Activated CD4-positive, alpha-beta T cell treated with anti-CD3 and anti-CD28 coated beads, Interleukin-2, Interleukin-6, amounts not matched to agents 100 ng/mL and 50 ng/mL, durations not matched to agents 16 hours and 8 hours (primary cell): Measurements from ENCODE around the gene MYL11.
A peak's percentile ranks its signal among the peaks of the same experiment; 100 is the strongest.
"Not testable (repeated sequence)": the region's sequence is repeated elsewhere in the genome, so short reads cannot be mapped to it uniquely, and the experiment has no call there.

Experiments used
- DNase-seq: peaks from one replicate; pipeline ENCODE4 v3.0.0-alpha.2; 2020

Gene MYL11

DNA sequence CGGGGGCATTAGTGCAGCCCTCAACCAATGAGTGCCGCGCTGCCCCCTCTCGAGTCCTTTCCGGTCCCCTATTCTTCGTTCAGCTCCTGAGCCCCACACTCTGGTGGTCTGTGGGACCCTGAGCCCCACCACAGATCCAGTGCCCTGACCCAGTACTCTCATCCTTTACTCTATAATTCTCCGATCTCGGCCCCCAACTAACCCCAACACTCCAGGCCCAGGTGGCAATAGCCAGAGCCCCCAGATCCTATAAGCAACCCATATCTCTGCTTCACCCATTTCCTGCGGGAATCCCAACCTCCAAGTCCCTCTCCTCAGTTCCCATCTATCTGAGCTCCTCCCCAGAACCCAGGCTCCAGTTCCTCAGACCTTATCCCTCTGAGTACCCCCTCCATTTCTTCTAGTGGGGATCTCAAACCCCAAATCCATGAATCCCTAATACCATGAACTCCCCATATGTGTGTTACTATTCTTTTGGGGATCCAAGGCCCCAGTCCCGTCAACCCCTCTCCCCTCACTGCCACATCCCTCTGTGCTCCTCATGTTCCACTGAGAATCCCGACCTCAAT lies 3.3 kb upstream of the MYL11 start:
- DNase-seq, result no peak

DNA sequence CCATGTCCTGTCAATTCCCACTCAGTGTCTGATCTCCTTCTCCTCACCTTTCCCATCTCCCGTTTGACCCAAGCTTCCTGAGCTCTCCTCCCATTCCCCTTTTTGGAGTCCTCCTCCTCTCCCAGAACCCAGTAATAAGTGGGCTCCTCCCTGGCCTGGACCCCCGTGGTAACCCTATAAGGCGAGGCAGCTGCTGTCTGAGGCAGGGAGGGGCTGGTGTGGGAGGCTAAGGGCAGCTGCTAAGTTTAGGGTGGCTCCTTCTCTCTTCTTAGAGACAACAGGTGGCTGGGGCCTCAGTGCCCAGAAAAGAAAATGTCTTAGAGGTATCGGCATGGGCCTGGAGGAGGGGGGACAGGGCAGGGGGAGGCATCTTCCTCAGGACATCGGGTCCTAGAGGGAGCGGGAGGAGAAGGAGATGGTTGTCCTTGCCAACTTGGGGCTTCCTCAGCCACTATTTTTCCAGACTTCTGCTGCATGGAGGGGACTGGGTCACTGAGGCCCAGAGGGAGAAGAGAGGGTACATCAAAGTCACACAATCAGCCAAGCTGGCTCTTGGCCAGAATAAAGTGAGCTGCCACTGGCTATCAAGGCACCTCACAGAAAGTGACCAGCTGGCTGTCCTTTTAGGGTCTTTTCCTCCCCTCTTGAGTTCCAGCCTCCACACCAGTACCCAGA lies 2.4 kb upstream of the MYL11 start:
- no peak for DNase-seq

DNA sequence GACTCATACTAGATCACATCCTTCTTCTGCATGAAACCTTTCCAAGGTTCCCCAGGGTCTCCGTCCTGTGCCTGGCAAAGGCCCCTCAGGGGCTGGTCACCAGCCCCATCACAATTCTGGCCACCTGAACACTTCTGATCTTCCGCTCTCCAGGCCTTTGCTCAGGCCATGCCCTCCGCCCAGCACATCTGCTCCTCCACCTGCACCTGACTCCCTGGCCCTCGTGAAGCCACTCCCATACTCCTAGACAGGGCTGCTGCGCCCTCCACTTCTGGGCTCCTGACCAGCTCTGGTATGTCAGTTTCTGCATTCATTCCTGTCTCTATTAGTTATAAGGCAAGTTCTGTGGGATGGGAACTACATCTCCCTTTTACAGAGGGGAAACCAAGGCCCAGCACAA lies 1.9 kb upstream of the MYL11 start:
- no peak for DNase-seq

DNA sequence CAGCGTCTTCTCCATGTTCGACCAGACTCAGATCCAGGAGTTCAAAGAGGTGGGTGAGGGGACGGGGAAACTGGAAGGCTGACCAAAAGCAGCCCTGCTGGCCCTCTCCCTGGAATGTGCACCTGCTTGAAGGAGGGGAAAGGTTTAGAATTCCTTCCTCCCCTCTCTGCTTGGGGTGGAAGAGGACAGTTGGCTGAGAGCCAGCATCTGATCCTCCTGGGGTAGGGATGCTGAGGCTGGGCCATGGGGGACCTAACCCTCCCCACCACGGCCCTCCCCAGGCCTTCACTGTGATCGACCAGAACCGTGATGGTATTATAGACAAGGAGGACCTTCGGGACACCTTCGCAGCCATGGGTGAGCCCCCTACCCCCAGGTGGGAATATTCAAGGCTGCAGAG lies 1.3 kb downstream of the MYL11 start:
- no peak for DNase-seq

DNA sequence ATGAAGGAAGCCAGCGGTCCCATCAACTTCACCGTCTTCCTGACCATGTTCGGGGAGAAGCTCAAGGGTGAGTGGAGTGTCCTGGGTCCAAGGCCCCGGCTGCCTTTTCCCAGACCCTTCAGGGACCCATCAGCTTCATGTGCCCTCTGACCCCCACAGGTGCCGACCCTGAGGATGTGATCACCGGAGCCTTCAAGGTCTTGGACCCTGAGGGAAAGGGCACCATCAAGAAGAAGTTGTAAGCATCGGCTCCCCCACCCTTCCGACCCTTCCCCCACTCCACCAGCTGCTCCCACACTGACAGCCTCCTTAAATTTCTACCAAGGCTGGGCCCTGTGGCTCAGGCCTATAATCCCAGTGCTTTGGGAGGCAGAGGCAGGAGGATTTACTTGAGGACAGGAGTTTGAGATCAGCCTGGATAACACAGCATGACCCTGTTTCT lies 1.9 kb downstream of the MYL11 start:
- DNase-seq, result no peak

DNA sequence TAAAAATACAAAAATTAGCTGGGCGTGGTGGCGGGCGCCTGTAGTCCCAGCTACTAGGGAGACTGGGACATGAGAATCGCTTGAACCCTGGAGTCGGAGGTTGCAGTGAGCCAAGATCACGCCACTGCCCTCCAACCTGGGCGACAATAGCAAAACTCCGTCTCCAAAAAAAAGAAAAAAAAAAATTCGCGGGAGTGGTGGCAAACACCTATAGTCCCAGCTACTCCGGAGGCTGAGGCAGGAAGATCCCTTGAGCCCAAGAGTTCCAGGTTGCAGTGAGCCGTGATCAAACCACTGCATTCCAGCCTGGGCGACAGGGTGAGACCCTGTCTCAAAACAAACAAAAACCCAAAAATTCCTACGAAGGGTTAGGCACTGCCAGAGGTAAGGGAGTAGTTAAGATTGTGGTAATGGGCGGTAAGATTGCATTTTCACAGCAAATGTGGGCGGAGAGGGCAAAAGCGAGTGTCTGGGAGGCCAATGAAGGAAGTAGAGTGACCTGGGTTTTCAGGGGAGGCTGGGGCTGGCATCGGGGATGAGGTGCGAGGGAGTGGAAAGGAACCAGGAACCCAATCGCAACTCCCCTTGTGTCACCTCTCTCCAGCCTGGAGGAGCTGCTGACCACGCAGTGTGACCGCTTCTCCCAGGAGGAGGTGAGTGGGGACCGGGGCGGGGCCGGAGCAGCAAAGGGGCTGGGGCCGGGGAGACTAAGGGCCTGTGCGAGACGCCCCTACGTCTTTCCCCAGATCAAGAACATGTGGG lies 2.6 kb downstream of the MYL11 start:
- DNase-seq, result no peak

DNA sequence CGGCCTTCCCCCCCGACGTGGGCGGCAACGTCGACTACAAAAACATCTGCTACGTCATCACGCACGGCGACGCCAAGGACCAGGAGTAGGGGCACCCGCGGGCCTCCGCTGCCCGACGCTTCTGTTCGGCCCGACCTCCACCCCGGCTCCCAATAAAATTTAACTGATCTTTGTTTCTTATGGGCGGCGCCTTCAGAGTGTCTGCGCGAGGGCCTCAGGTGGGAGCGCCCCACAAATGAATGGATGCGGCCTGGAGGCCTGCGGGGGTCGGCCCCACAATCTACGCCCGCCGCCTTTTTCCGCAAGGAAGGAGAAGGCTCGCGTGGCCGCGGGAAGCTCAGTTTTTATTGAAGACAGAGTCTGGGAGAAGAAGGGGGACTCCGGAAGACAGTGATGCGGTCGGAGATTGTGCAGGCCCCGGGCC lies 3.2 kb downstream of the MYL11 start:
- DNase-seq, result peak; percentile 92

DNA sequence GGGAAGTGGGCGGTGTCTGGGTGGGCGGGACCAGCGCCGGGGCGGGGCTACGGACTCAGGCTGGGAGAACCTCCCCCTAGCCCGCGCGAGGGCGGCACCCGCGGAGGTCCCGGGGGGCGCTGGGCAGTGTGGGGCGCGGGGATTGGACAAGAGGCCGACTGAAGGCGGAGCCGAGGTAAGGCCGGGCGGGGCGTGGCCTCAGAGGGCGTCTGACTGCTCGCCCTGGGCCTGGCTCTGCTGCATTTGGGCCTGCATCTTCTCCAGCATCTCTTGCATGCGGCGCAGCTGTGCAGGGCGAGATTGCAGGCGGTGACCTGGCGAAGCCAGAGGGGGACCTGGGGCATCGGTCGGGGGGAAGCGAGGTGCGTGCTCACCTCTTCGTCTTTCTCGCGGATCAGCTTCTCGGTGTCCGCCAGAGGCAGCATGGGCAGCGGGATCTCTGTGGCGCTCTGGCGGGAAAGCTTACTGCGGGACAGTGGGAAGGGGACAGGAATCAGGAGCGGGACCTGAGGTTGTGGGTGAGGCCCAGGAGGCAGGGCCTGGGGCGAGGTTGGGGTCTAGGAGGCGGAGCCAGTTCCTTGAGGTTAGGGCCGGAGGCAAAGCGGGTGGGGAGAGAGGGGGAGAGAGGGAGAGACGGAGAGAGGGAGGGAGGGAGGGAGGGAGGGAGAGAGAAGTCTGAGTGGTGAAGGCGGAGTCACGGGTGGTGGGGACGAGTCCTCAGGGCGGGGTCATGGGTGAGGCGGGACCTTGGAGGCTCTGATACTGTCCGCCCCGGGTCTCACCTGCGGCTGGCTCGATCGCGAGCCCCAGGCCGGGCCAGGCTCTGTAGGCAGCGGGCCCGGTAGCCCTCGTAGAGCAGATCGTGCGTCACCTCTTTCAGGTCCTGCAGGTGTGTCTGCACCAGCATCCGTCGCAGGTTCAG lies 3.9 kb downstream of the MYL11 start:
- peak; percentile 100 for DNase-seq

DNA sequence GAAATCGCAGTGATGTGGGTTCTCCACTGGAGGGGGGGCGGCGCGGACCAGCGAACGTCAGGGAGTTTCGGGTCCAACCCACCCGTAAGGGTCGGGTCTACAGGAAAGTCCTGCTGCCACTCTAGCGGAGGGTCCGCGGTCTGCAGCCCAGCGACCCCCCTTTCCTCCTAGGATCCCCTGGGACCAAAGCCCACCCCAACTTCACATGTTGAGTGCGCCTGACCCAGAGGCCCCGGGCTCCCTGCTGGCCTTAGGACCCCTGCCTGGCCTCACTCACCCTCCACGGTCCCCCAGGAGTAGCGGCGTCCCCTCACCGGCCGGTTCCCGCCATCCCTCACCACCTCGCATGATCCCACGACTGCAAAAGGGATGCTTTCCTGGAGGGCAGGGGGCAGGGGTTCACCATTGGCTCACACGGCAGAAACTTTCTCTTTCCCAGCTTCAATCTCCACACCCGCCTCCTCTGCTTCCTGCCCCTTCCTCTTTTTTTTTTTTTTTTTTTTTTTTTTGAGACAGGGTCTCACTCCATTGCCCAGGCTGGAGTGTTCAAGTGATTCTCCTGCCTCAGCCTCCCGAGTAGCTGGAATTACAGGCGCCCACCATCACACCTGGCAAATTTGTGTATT lies 4.7 kb downstream of the MYL11 start:
- DNase-seq, result no peak

DNA sequence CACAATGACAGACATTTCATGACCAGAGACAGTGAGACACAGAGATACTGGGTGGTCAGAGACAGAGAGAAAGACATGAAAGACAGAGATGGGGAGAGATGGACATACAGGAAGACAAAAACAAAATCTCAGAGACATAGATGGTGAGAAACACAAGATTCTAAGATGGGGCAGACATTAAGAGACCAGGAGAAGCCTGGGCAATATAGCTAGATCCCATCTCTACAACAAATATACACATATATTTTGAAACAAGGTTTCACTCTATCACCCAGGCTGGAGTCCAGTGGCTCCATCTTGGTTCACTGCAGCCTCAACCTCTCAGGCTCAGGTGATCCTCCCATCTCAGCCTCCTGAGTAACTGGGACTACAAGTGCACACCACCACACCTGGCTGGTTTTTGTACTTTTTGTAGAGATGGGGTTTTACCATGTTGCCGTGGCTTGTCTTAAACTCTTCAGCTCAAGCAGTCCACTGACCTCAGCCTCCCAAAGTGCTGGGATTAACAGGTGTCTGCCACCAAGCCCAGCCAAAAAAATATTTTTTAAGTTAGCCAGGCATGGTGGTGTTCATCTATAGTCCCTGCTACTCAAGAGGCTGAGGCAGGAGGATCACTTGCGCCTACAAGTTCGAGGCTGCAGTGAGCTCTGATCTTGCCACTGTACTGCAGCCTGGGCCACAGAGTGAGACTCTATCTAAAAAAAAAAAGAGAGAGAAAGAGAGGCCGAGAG lies 5.6 kb downstream of the MYL11 start:
- no peak for DNase-seq

DNA sequence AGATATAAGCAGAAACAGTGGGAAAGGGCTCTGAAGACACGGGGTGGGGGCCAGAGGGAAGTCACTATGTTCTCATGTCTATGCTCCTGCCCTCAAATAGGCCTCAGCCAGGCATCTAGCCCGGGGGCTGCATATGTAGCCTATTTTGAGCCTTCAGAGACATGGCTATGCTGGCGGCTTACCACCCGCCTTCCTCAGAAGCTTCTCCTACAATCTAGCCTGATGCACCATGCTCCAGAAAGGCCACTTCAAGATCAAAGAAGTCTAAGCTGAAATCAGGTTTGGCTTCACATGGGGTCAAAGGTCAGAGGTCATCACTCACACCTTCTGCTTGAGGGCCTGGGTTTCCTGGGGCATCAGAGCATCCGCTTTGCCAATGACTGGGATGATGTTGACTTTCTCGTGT lies 6.2 kb downstream of the MYL11 start:
- no peak for DNase-seq

DNA sequence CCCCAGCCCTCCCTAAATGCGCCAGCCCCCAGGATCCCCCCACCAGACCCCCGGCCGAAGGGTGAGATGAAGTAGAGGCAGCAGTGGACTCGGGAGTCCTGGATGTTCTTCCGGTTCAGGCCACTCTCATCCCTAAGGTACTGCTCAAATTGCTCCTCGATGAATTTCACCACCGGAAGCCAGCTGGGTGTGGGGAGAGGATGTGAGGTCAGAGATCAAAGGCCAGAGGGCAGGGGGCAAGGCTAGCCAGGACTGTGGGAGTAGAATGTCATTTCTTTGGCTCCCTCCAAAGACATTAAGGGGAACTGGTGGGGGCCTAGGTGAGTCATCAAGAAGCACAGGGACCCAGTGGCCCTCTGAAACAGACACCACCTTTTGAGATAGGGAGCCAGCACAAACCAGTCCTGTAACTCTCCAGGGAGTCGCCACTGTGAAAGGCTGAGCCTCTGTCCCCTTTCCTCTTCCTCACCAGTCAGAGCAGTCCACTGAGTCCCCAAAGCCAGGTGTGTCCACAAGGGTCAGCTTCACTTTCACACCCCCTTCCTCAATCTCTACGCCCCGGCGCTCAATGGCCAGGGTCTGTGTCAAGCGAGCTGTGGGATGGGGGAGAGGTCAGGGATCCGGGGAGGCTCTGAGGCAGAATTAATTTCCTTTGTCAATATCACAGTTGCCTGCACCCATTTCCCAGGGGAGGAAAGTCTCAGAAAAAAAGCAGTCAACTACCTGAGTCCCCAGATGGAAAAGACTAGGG lies 6.9 kb downstream of the MYL11 start:
- DNase-seq, result peak; percentile 72

DNA sequence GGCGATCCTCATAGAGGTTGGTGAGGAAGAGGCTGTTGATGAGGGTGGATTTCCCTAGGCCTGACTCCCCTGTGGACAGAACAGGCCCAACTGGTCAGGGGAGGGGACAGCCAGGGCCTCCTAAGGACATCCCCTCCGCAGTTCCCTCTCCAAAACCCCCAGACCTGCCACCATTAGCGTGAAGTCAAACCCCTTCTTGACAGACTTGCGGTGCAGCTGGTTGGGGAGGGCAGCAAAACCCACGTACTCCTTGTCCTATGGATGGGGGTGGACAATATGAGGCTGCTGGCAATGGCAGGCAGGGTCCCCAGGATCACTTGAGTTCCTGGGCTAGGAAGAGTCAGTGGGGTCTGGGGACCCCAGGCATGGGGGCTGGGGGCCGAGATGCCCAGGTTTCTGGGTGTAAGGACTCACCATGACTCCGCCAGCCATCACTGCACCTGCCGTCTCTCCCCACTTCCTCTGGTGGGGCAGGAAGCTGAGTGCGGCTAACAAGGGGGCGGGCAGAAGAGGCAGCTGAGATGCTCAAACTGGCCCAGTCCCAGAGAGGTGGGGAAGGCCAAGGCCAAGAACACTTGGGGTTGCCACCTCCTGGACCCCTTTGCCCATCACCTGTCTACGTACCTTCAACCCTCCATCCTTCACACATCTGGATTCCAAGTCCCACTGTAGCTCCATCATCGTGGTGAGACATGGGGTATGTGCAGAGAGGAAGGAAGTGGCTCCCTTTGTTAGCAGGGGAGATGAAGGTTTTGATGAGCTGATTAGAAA lies 7.7 kb downstream of the MYL11 start, which contains the start of gene SEPTIN1:
Gene SEPTIN1 (minus strand): TSS at position 451 of the 771 bp plus-strand sequence. CDS start 19 bp downstream, at position 432.
- peak; percentile 89 for DNase-seq

DNA sequence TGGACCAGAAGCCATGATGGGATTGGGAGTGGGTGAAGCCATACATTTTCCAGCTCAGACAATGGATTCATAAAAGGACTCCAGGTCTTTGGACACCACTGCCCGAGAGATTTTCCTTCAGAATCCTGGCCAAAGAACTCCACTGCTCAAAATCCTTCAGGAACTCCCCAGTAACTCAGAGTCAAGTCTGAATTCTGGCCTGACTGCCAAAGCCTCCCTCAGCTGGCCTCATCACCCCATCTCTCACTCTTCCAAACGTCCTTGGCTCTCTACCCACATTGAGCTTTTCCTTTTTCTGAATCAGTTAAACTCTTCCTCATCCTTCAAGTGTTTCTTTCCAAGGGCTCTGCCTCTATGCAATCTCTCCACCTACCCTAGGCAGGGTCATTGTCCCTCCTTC lies 8.9 kb downstream of the MYL11 start:
- DNase-seq, result no peak

DNA sequence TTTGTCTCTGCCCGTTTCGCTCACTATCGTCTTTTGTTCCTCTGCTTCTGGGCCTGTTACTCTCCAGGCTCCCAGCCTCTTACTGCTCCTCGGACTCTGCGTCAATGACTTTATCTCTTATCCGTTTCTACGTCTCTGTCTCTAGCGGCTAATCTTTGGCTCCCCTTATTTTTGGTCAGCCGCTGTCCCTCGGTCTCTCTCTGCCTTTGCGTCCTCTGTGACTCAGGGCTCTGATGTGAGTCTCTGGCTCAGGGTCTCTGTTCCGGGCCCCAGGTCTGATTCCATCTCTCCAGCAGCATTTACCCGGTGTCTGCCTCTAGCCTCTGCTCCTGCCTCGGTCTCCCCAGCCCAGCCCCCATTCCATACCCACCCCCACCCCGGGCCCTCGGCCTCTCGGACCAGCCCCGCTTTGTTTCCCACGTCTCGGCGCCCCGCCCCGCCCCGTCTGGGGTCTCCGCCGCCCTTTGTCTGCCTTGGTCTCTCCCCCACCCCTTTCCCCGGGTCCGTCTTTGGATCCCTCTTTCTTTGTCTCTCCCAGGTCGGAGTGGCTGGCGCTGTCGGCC lies 20.1 kb downstream of the MYL11 start:
- DNase-seq, result no peak

DNA sequence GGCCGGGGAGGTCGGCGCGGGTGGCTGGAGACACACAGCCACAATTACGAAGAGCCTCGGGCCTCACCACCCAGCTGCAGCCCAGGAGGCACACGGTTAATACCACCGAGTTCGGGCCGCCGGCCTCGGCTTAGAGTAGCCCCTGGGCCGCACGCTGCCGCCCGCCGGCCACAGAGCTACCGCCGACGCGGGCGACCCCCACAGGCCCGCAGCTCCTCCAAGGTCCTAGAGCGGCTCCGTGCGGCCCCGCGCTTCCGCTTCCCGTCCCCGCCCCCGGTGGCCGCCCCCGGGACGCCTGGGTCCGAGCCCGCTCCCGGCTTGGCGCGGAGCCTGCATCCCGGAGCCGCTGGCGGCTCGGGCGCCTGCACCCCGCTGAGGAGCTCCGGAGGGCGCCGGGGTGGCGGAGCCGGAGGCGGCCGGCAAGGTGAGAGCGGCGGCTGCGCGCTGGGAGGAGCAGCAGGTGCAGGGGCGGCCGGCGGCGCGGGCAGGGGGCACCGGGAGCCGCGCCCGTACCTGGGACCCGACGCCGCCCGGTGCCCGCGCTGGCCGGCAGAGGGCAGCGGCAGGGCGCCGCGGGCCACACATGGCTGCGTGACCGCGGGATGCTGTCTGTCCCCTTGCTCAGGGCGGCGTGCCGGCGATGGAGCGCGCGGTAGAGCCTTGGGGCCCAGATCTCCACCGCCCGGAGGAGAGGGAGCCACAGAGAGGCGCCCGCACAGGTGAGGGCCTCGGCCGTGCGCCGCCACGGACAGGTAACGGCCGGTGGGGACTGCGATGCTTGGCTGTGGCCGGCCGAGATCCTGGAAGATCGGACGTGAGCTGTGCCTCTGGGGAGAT lies 20.8 kb downstream of the MYL11 start, which contains the start of gene ZNF48:
Gene ZNF48 (plus strand): TSS at position 266 of the 837 bp plus-strand sequence. CDS start 375 bp downstream, at position 641.
- DNase-seq, result peak; percentile 63

DNA sequence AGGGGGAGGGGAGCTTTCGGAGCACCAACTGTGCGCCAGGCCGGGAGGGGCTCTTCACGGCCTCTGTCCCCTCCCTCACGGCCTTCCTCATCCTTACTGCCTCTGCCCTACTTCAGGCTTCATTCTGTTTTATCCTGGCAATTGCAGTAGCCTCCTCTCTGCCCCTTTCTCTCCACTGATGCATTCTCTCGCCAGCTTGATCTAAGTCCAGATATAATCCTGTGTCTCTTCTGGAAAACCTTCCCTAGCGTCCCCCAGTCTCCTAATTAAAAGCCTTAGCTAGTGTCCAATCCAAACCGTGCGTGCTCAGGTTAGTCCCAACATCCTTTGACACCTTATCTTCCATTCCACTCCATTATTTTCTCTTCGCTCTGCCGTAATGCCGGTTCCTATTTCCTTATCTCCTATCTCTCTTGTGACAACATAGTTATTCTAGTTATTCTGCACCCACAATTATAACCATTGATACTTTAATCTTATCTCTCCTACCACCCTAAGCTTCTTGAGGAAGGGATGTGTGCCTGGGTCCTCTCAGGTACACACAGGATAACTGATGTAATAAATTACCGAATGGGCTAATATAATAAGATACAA lies 21.5 kb downstream of the MYL11 start:
- no peak for DNase-seq

DNA sequence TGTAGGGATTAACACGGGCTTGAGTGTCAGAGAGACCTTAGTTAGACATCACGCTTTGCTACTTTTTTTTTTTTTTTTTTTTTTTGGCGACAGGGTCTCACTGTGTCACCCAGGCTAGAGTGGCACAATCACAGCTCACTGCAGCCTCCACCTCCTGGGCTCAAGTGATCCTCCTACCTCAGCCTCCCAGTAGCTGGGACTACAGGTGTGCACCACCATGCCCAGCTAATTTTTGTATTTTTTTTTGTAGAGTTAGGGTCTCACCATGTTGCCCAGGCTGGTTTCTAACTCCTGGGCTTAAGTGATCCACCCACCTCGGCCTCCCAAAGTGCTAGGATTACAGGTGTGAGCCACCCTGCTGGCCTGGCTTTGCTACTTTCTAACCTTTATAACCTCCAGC lies 22.0 kb downstream of the MYL11 start:
- DNase-seq, result not testable (repeated sequence)
